ENCODE results near the gene TUBA1C.

Gene TUBA1C

GRCh38 chr12:49230176-49230804 lies 34.6 kb upstream of the TUBA1C start:
- peaks cover 14% of the 10 kb centered on the region for H3K4me1 ChIP-seq (ENCODE audit: control insufficient read depth, insufficient read depth, low read depth, low read length)
- no peak overlapping the region for H2AFZ ChIP-seq (ENCODE audit: low read depth, low read length)
- no peak overlapping the region for H3K4ac ChIP-seq (ENCODE audit: low read depth in 1 of 2, low read length in 2 of 2)
- H3K27me3 ChIP-seq (ENCODE audit: control insufficient read depth in 1 of 2, insufficient read depth in 1 of 2, low read length in 2 of 2), result no peaks in the 10 kb centered on the region
- no peak for DNase-seq
- H2BK15ac ChIP-seq (ENCODE audit: low read depth, poor library complexity, severe bottlenecking), result no peak overlapping the region
- no peak overlapping the region for H4K91ac ChIP-seq (ENCODE audit: low read length)
- peaks cover 5% of the 10 kb centered on the region for H3K79me1 ChIP-seq (replicated peaks; ENCODE audit: low read length, poor library complexity, severe bottlenecking)
- no peak overlapping the region for H3K9ac ChIP-seq (ENCODE audit: low read length)
- H3K14ac ChIP-seq (ENCODE audit: low read length in 2 of 2), result no peak overlapping the region
- no peak overlapping the region for H3K23ac ChIP-seq (ENCODE audit: low read length in 2 of 2)
- no peak overlapping the region for H3K4me3 ChIP-seq (ENCODE audit: insufficient read depth in 1 of 2, low read depth in 1 of 2, low read length in 2 of 2)
- H2BK12ac ChIP-seq (ENCODE audit: low read length in 2 of 2), result no peak overlapping the region
- H3K27ac ChIP-seq (ENCODE audit: low read length, poor library complexity, severe bottlenecking), result no peak overlapping the region
- no peaks in the 10 kb centered on the region for H3K9me3 ChIP-seq (ENCODE audit: control insufficient read depth, low read length)
- no peak overlapping the region for H2BK5ac ChIP-seq (ENCODE audit: low read depth, low read length, poor library complexity, severe bottlenecking)
- H3K36me3 ChIP-seq (ENCODE audit: control insufficient read depth in 1 of 2, insufficient read depth in 2 of 2, low read depth in 1 of 2, low read length in 2 of 2), result no peaks in the 10 kb centered on the region
- H3K18ac ChIP-seq (ENCODE audit: low read depth in 1 of 2, low read length in 2 of 2), result no peak overlapping the region
- 92% methylated on average over 5 of the region's 6 CpGs for WGBS
- H2AK5ac ChIP-seq (ENCODE audit: low read length, severe bottlenecking), result no peak overlapping the region
- no peak overlapping the region for H4K8ac ChIP-seq (ENCODE audit: low read length)
- H3K4me2 ChIP-seq (ENCODE audit: low read length, poor library complexity, severe bottlenecking), result no peak overlapping the region
- no peak overlapping the region for H2BK120ac ChIP-seq (ENCODE audit: low read depth, low read length)

- DNase-seq, result no peak
- 91% methylated on average over 3 of the region's 3 CpGs for WGBS
These were observed 34.1 kb upstream of the TUBA1C start for GRCh38 chr12:49230805-49231194.

GRCh38 chr12:49231878-49232655 lies 32.8 kb upstream of the TUBA1C start:
- no peak overlapping the region for H3K14ac ChIP-seq (ENCODE audit: low read length in 2 of 2)
- no peak overlapping the region for H2BK5ac ChIP-seq (ENCODE audit: low read depth, low read length, poor library complexity, severe bottlenecking)
- H3K27ac ChIP-seq (ENCODE audit: low read length, poor library complexity, severe bottlenecking), result no peak overlapping the region
- H3K79me1 ChIP-seq (replicated peaks; ENCODE audit: low read length, poor library complexity, severe bottlenecking), result peaks cover 5% of the 10 kb centered on the region
- H3K4me3 ChIP-seq (ENCODE audit: insufficient read depth in 1 of 2, low read depth in 1 of 2, low read length in 2 of 2), result no peak overlapping the region
- peak overlapping the region in 1 of 2 experiments; percentile 49 for H3K4ac ChIP-seq (ENCODE audit: low read depth in 1 of 2, low read length in 2 of 2)
- no peak overlapping the region for H3K4me2 ChIP-seq (ENCODE audit: low read length, poor library complexity, severe bottlenecking)
- peaks cover 14% of the 10 kb centered on the region for H3K4me1 ChIP-seq (ENCODE audit: control insufficient read depth, insufficient read depth, low read depth, low read length)
- H3K23ac ChIP-seq (ENCODE audit: low read length in 2 of 2), result no peak overlapping the region
- peak overlapping the region; percentile 34 for H2AK5ac ChIP-seq (ENCODE audit: low read length, severe bottlenecking)
- peak overlapping the region; percentile 8 for H2BK120ac ChIP-seq (ENCODE audit: low read depth, low read length)
- H3K27me3 ChIP-seq (ENCODE audit: control insufficient read depth in 1 of 2, insufficient read depth in 1 of 2, low read length in 2 of 2), result no peaks in the 10 kb centered on the region
- no peak for DNase-seq
- H4K8ac ChIP-seq (ENCODE audit: low read length), result peak overlapping the region; percentile 35
- H3K9ac ChIP-seq (ENCODE audit: low read length), result peak overlapping the region; percentile 47
- H3K9me3 ChIP-seq (ENCODE audit: control insufficient read depth, low read length), result no peaks in the 10 kb centered on the region
- H4K91ac ChIP-seq (ENCODE audit: low read length), result peak overlapping the region; percentile 34
- peak overlapping the region; percentile 38 to 45 for H3K18ac ChIP-seq (ENCODE audit: low read depth in 1 of 2, low read length in 2 of 2)
- H2BK12ac ChIP-seq (ENCODE audit: low read length in 2 of 2), result no peak overlapping the region
- no peak overlapping the region for H2AFZ ChIP-seq (ENCODE audit: low read depth, low read length)
- WGBS, result 75% methylated on average over 8 of the region's 9 CpGs
- H2BK15ac ChIP-seq (ENCODE audit: low read depth, poor library complexity, severe bottlenecking), result no peak overlapping the region
- no peaks in the 10 kb centered on the region for H3K36me3 ChIP-seq (ENCODE audit: control insufficient read depth in 1 of 2, insufficient read depth in 2 of 2, low read depth in 1 of 2, low read length in 2 of 2)

More at GRCh38 chr12:49230805-49231194, 34.1 kb upstream of the TUBA1C start:
- no peak overlapping the region for H2AFZ ChIP-seq (ENCODE audit: low read depth, low read length)
- H2BK15ac ChIP-seq (ENCODE audit: low read depth, poor library complexity, severe bottlenecking), result no peak overlapping the region
- no peak overlapping the region for H2BK120ac ChIP-seq (ENCODE audit: low read depth, low read length)
- no peak overlapping the region for H3K18ac ChIP-seq (ENCODE audit: low read depth in 1 of 2, low read length in 2 of 2)
- no peak overlapping the region for H3K4ac ChIP-seq (ENCODE audit: low read depth in 1 of 2, low read length in 2 of 2)
- no peak overlapping the region for H3K27ac ChIP-seq (ENCODE audit: low read length, poor library complexity, severe bottlenecking)
- H3K9me3 ChIP-seq (ENCODE audit: control insufficient read depth, low read length), result no peaks in the 10 kb centered on the region
- no peak overlapping the region for H2AK5ac ChIP-seq (ENCODE audit: low read length, severe bottlenecking)
- no peak overlapping the region for H2BK12ac ChIP-seq (ENCODE audit: low read length in 2 of 2)
- no peak overlapping the region for H4K91ac ChIP-seq (ENCODE audit: low read length)
- H3K23ac ChIP-seq (ENCODE audit: low read length in 2 of 2), result no peak overlapping the region
- no peaks in the 10 kb centered on the region for H3K36me3 ChIP-seq (ENCODE audit: control insufficient read depth in 1 of 2, insufficient read depth in 2 of 2, low read depth in 1 of 2, low read length in 2 of 2)
- H4K8ac ChIP-seq (ENCODE audit: low read length), result no peak overlapping the region
- H3K79me1 ChIP-seq (replicated peaks; ENCODE audit: low read length, poor library complexity, severe bottlenecking), result peaks cover 5% of the 10 kb centered on the region
- no peak overlapping the region for H2BK5ac ChIP-seq (ENCODE audit: low read depth, low read length, poor library complexity, severe bottlenecking)
- no peak overlapping the region for H3K4me2 ChIP-seq (ENCODE audit: low read length, poor library complexity, severe bottlenecking)
- H3K4me1 ChIP-seq (ENCODE audit: control insufficient read depth, insufficient read depth, low read depth, low read length), result peaks cover 14% of the 10 kb centered on the region
- no peak overlapping the region for H3K14ac ChIP-seq (ENCODE audit: low read length in 2 of 2)
- H3K4me3 ChIP-seq (ENCODE audit: insufficient read depth in 1 of 2, low read depth in 1 of 2, low read length in 2 of 2), result no peak overlapping the region
- no peaks in the 10 kb centered on the region for H3K27me3 ChIP-seq (ENCODE audit: control insufficient read depth in 1 of 2, insufficient read depth in 1 of 2, low read length in 2 of 2)
- no peak overlapping the region for H3K9ac ChIP-seq (ENCODE audit: low read length)
